Measurements from ENCODE around the gene CFAP299.

DNA sequence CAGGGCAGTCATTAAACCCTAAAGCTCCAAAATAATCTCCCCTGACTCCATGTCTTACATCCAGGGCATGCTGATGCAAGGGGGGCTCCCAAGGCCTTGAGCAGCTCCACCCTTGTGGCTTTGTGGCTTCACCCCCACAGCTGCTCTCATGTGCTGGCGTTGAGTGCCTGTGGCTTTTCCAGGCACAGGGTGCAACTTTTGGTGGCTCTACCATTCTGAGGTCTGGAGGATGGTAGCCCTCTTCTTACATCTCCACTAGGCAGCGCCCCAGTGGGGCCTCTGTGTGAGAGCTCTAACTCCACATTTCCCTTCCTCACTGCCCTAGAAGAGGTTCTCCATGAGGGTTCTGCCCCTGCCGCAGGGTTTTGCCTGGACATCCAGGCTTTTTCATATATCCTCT, 35.1 kb downstream of the CFAP299 start:
- TF ChIP-seq, protein P1, sequence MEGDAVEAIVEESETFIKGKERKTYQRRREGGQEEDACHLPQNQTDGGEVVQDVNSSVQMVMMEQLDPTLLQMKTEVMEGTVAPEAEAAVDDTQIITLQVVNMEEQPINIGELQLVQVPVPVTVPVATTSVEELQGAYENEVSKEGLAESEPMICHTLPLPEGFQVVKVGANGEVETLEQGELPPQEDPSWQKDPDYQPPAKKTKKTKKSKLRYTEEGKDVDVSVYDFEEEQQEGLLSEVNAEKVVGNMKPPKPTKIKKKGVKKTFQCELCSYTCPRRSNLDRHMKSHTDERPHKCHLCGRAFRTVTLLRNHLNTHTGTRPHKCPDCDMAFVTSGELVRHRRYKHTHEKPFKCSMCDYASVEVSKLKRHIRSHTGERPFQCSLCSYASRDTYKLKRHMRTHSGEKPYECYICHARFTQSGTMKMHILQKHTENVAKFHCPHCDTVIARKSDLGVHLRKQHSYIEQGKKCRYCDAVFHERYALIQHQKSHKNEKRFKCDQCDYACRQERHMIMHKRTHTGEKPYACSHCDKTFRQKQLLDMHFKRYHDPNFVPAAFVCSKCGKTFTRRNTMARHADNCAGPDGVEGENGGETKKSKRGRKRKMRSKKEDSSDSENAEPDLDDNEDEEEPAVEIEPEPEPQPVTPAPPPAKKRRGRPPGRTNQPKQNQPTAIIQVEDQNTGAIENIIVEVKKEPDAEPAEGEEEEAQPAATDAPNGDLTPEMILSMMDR (IDR thresholded peaks at IDR 0.05; ENCODE audit: low read length): no peak
- no peak for TF ChIP-seq EZH2 (IDR thresholded peaks at IDR 0.05; ENCODE audit: borderline replicate concordance, low read length)
